Natural killer cell treated with Interleukin-12 subunit alpha and Interleukin-12 subunit beta and Interleukin-15 and Interleukin-18, amount 100 ng/mL, for 72 hours (primary cell): ENCODE data around the gene ACBD6. TPM values are rescaled to one million over a fixed set of nuclear protein-coding genes. Genes with fewer than 3 reads are reported as not detected.

Source experiments
- ATAC-seq, 2 donors: fragments of 150-1000 bp; cut with Tn5 transposase in 1 of 2; sonication (Bioruptor Pico), chemical (Tn5 transposase) in 1 of 2; 2 replicates each; pipeline ENCODE4 v1.10.0; 2021
- DNase-seq: peaks from one replicate; pipeline ENCODE4 v3.0.0; 2022; ENCODE audit warnings: low spot score
- H3K27ac Mint-ChIP-seq, 2 donors: 1 replicate in 1 of 2; 2 replicates in 1 of 2; pipeline ENCODE4 v1.8.0; 2022; ENCODE audit warnings: mixed read lengths in 2 of 2, mild to moderate bottlenecking in 1 of 2, moderate library complexity in 1 of 2
- H3K27me3 Mint-ChIP-seq, 2 donors: 1 replicate in 1 of 2; 2 replicates in 1 of 2; pipeline ENCODE4 v1.8.0; 2022; ENCODE audit warnings: mixed read lengths in 2 of 2
- H3K36me3 Mint-ChIP-seq: one replicate; pipeline ENCODE4 v1.8.0; 2022; ENCODE audit warnings: mixed read lengths
- H3K4me1 Mint-ChIP-seq, 2 donors: 1 replicate in 1 of 2; 2 replicates in 1 of 2; pipeline ENCODE4 v1.8.0; 2022; ENCODE audit warnings: low read depth in 2 of 2, mixed read lengths in 2 of 2, mild to moderate bottlenecking in 1 of 2
- H3K4me3 Mint-ChIP-seq: one replicate; pipeline ENCODE4 v1.8.0; 2022; ENCODE audit warnings: mixed read lengths
- H3K9me3 Mint-ChIP-seq: 2 replicates; pipeline ENCODE4 v1.8.0; 2022; ENCODE audit warnings: mixed read lengths
- total RNA-seq, 2 donors: library from RNA; stranded (reverse); gene quantifications; one replicate each; pipeline ENCODE4 v1.2.3, GENCODE V29; 2022

ACBD6 gene
- total RNA-seq, 2 donors from 2014 or later, result 32.0 to 53.7 TPM

GRCh38 chr1:180247580-180247979, 254.8 kb downstream of the ACBD6 start:
- no peak overlapping the region for H3K4me3 Mint-ChIP-seq
- no peaks in the 10 kb centered on the region for H3K9me3 Mint-ChIP-seq
- peaks cover 0 to 9% of the 10 kb centered on the region in 2 donors for H3K4me1 Mint-ChIP-seq
- ATAC-seq (no peak), DNase-seq (no peak)
- H3K27ac Mint-ChIP-seq, result no peak overlapping the region
- H3K36me3 Mint-ChIP-seq, result no peaks in the 10 kb centered on the region
- H3K27me3 Mint-ChIP-seq, result peaks cover 7 to 9% of the 10 kb centered on the region in 2 donors

GRCh38 chr1:180247061-180247460, 255.3 kb downstream of the ACBD6 start:
- ATAC-seq, result no peak
- peaks cover 11 to 12% of the 10 kb centered on the region in 2 donors for H3K27me3 Mint-ChIP-seq

GRCh38 chr1:180246579-180246978, 255.8 kb downstream of the ACBD6 start:
- Mint-ChIP-seq H3K27me3 (peaks cover 14 to 17% of the 10 kb centered on the region in 2 donors), H3K36me3 (no peaks in the 10 kb centered on the region), H3K4me1 (peaks cover 0 to 9% of the 10 kb centered on the region in 2 donors), H3K27ac (no peak overlapping the region), H3K4me3 (no peak overlapping the region), H3K9me3 (no peaks in the 10 kb centered on the region)
- no peak for ATAC-seq
- peak; percentile 26 for DNase-seq

More at GRCh38 chr1:180247061-180247460, 255.3 kb downstream of the ACBD6 start:
- H3K27ac Mint-ChIP-seq, result no peak overlapping the region
- H3K4me1 Mint-ChIP-seq, result peaks cover 0 to 9% of the 10 kb centered on the region in 2 donors
- peak; percentile 47 for DNase-seq
- no peaks in the 10 kb centered on the region for H3K36me3 Mint-ChIP-seq
- H3K4me3 Mint-ChIP-seq, result no peak overlapping the region
- H3K9me3 Mint-ChIP-seq, result no peaks in the 10 kb centered on the region

- peaks cover 26 to 34% of the 10 kb centered on the region in 2 donors for H3K27me3 Mint-ChIP-seq
- no peaks in the 10 kb centered on the region for H3K36me3 Mint-ChIP-seq
Observed at GRCh38 chr1:180244840-180245239, 257.5 kb downstream of the ACBD6 start.

GRCh38 chr1:180243517-180244221, 258.7 kb downstream of the ACBD6 start:
- Mint-ChIP-seq H3K27me3 (peaks cover 30 to 46% of the 10 kb centered on the region in 2 donors), H3K4me1 (no peaks in the 10 kb centered on the region), H3K27ac (no peak overlapping the region), H3K9me3 (no peaks in the 10 kb centered on the region), H3K36me3 (no peaks in the 10 kb centered on the region), H3K4me3 (no peak overlapping the region)
- DNase-seq (peak; percentile 10), ATAC-seq (no peak)

More at GRCh38 chr1:180244840-180245239, 257.5 kb downstream of the ACBD6 start:
- no peaks in the 10 kb centered on the region for H3K9me3 Mint-ChIP-seq
- no peak for ATAC-seq
- no peak overlapping the region for H3K4me3 Mint-ChIP-seq
- DNase-seq, result peak; percentile 60
- peaks cover 0 to 4% of the 10 kb centered on the region in 2 donors for H3K4me1 Mint-ChIP-seq
- no peak overlapping the region for H3K27ac Mint-ChIP-seq

- DNase-seq, result peak; percentile 12
- Mint-ChIP-seq H3K27ac (no peak overlapping the region), H3K36me3 (no peaks in the 10 kb centered on the region), H3K4me3 (no peak overlapping the region), H3K4me1 (no peaks in the 10 kb centered on the region), H3K27me3 (peaks cover 42 to 63% of the 10 kb centered on the region in 2 donors), H3K9me3 (no peaks in the 10 kb centered on the region)
- ATAC-seq, result peak in 1 of 2 donors; percentile 11
Observed at GRCh38 chr1:180241716-180242544, 260.4 kb downstream of the ACBD6 start.

GRCh38 chr1:180239145-180240096, 263.0 kb downstream of the ACBD6 start:
- no peak overlapping the region for H3K27ac Mint-ChIP-seq
- no peaks in the 10 kb centered on the region for H3K36me3 Mint-ChIP-seq
- H3K9me3 Mint-ChIP-seq, result no peaks in the 10 kb centered on the region
- peak; percentile 26 for DNase-seq
- H3K4me1 Mint-ChIP-seq, result peaks cover 9 to 13% of the 10 kb centered on the region in 2 donors
- H3K27me3 Mint-ChIP-seq, result peaks cover 57 to 79% of the 10 kb centered on the region in 2 donors
- H3K4me3 Mint-ChIP-seq, result no peak overlapping the region
- ATAC-seq, result no peak

- Mint-ChIP-seq H3K4me1 (peaks cover 11 to 13% of the 10 kb centered on the region in 2 donors), H3K9me3 (no peaks in the 10 kb centered on the region), H3K27me3 (peaks cover 64 to 87% of the 10 kb centered on the region in 2 donors), H3K4me3 (no peak overlapping the region), H3K36me3 (no peaks in the 10 kb centered on the region), H3K27ac (no peak overlapping the region)
- ATAC-seq (no peak), DNase-seq (no peak)
Observed at GRCh38 chr1:180238675-180239074, 263.7 kb downstream of the ACBD6 start.

Other genes with a start within 250 kb of the ACBD6 start
- gene OVAAL, start 56.4 kb upstream of the ACBD6 start, total RNA-seq, result not detected
- 10 to 100 TPM; 18.0 to 21.2 TPM for gene XPR1, start 129.4 kb upstream of the ACBD6 start, total RNA-seq